ENCODE data around the gene TGM4.

TGM4 gene

GRCh38 chr3:44929782-44930181, 55.4 kb downstream of the TGM4 start:
- Histone ChIP-seq H2BK120ac (ENCODE audit: insufficient read depth, low read length, poor library complexity) (no peak overlapping the region), H3K27ac (ENCODE audit: low read depth, low read length) (no peak overlapping the region), H3K36me3 (ENCODE audit: control insufficient read depth in 1 of 2, insufficient read depth in 2 of 2, low read length in 2 of 2) (peaks cover 45 to 69% of the 10 kb centered on the region in 2 experiments), H3K27me3 (ENCODE audit: insufficient read depth, low read length) (no peaks in the 10 kb centered on the region), H2BK12ac (ENCODE audit: low read length) (no peak overlapping the region), H3K79me2 (ENCODE audit: control insufficient read depth, insufficient read depth, low read length, poor library complexity) (no peaks in the 10 kb centered on the region), H3K4me1 (ENCODE audit: control insufficient read depth in 1 of 2, insufficient read depth in 2 of 2, low read length in 2 of 2) (peaks cover 0 to 4% of the 10 kb centered on the region in 2 experiments), H3K4me3 (ENCODE audit: low read depth, low read length) (no peak overlapping the region), H3K4me2 (ENCODE audit: low read length) (no peak overlapping the region), H3K79me1 (ENCODE audit: low read length) (no peaks in the 10 kb centered on the region), H4K8ac (ENCODE audit: low read depth, low read length) (no peak overlapping the region), H2AK5ac (ENCODE audit: low read length) (no peak overlapping the region), H4K12ac (ENCODE audit: low read depth, low read length) (no peak overlapping the region), H3K23ac (ENCODE audit: low read length) (no peak overlapping the region), H3K14ac (ENCODE audit: low read length) (no peak overlapping the region), H2AFZ (ENCODE audit: insufficient read depth, low read length, poor library complexity) (no peak overlapping the region), H3K9ac (ENCODE audit: low read length) (no peak overlapping the region), H3K18ac (ENCODE audit: low read length) (no peak overlapping the region), H4K91ac (ENCODE audit: low read depth, low read length) (no peak overlapping the region), H3K4ac (ENCODE audit: low read depth, low read length) (no peak overlapping the region), H3K9me3 (ENCODE audit: insufficient read depth, low read depth, low read length) (no peaks in the 10 kb centered on the region), H2BK5ac (ENCODE audit: low read depth, low read length, poor library complexity) (no peak overlapping the region)
- no peak for DNase-seq
- no CpG with 5 or more reads among the region's 5 CpGs for WGBS (ENCODE audit: extremely low coverage, insufficient coverage, insufficient read length)

GRCh38 chr3:44930911-44931310, 56.5 kb downstream of the TGM4 start:
- no peaks in the 10 kb centered on the region for H3K27me3 ChIP-seq (ENCODE audit: insufficient read depth, low read length)
- H4K91ac ChIP-seq (ENCODE audit: low read depth, low read length) = no peak overlapping the region
- WGBS (ENCODE audit: extremely low coverage, insufficient coverage, insufficient read length) = no CpG with 5 or more reads among the region's 2 CpGs
- H2AFZ ChIP-seq (ENCODE audit: insufficient read depth, low read length, poor library complexity) = no peak overlapping the region
- no peak overlapping the region for H3K4me3 ChIP-seq (ENCODE audit: low read depth, low read length)
- H3K9me3 ChIP-seq (ENCODE audit: insufficient read depth, low read depth, low read length) = no peaks in the 10 kb centered on the region
- H3K23ac ChIP-seq (ENCODE audit: low read length) = no peak overlapping the region
- H3K79me1 ChIP-seq (ENCODE audit: low read length) = no peaks in the 10 kb centered on the region
- H2BK12ac ChIP-seq (ENCODE audit: low read length) = no peak overlapping the region
- H3K9ac ChIP-seq (ENCODE audit: low read length) = no peak overlapping the region
- H3K4me1 ChIP-seq (ENCODE audit: control insufficient read depth in 1 of 2, insufficient read depth in 2 of 2, low read length in 2 of 2) = peaks cover 0 to 4% of the 10 kb centered on the region in 2 experiments
- H4K12ac ChIP-seq (ENCODE audit: low read depth, low read length) = no peak overlapping the region
- H3K79me2 ChIP-seq (ENCODE audit: control insufficient read depth, insufficient read depth, low read length, poor library complexity) = no peaks in the 10 kb centered on the region
- H3K18ac ChIP-seq (ENCODE audit: low read length) = no peak overlapping the region
- H2AK5ac ChIP-seq (ENCODE audit: low read length) = no peak overlapping the region
- no peak overlapping the region for H3K27ac ChIP-seq (ENCODE audit: low read depth, low read length)
- no peak for DNase-seq
- H3K14ac ChIP-seq (ENCODE audit: low read length) = no peak overlapping the region
- H4K8ac ChIP-seq (ENCODE audit: low read depth, low read length) = no peak overlapping the region
- no peak overlapping the region for H3K4ac ChIP-seq (ENCODE audit: low read depth, low read length)
- H2BK5ac ChIP-seq (ENCODE audit: low read depth, low read length, poor library complexity) = no peak overlapping the region
- peaks cover 43 to 64% of the 10 kb centered on the region in 2 experiments for H3K36me3 ChIP-seq (ENCODE audit: control insufficient read depth in 1 of 2, insufficient read depth in 2 of 2, low read length in 2 of 2)
- no peak overlapping the region for H2BK120ac ChIP-seq (ENCODE audit: insufficient read depth, low read length, poor library complexity)
- H3K4me2 ChIP-seq (ENCODE audit: low read length) = no peak overlapping the region

GRCh38 chr3:44931791-44932190, 57.4 kb downstream of the TGM4 start:
- Histone ChIP-seq H4K91ac (ENCODE audit: low read depth, low read length) (no peak overlapping the region), H3K36me3 (ENCODE audit: control insufficient read depth in 1 of 2, insufficient read depth in 2 of 2, low read length in 2 of 2) (peaks cover 37 to 59% of the 10 kb centered on the region in 2 experiments), H3K23ac (ENCODE audit: low read length) (no peak overlapping the region), H3K9me3 (ENCODE audit: insufficient read depth, low read depth, low read length) (no peaks in the 10 kb centered on the region), H3K9ac (ENCODE audit: low read length) (no peak overlapping the region), H2AK5ac (ENCODE audit: low read length) (no peak overlapping the region), H3K4me2 (ENCODE audit: low read length) (no peak overlapping the region), H4K8ac (ENCODE audit: low read depth, low read length) (no peak overlapping the region), H2BK12ac (ENCODE audit: low read length) (no peak overlapping the region), H3K4me3 (ENCODE audit: low read depth, low read length) (no peak overlapping the region), H3K27ac (ENCODE audit: low read depth, low read length) (no peak overlapping the region), H3K79me2 (ENCODE audit: control insufficient read depth, insufficient read depth, low read length, poor library complexity) (no peaks in the 10 kb centered on the region), H3K4ac (ENCODE audit: low read depth, low read length) (no peak overlapping the region), H3K14ac (ENCODE audit: low read length) (no peak overlapping the region), H4K12ac (ENCODE audit: low read depth, low read length) (no peak overlapping the region), H3K27me3 (ENCODE audit: insufficient read depth, low read length) (no peaks in the 10 kb centered on the region), H2AFZ (ENCODE audit: insufficient read depth, low read length, poor library complexity) (no peak overlapping the region), H2BK120ac (ENCODE audit: insufficient read depth, low read length, poor library complexity) (no peak overlapping the region), H3K4me1 (ENCODE audit: control insufficient read depth in 1 of 2, insufficient read depth in 2 of 2, low read length in 2 of 2) (peaks cover 0 to 4% of the 10 kb centered on the region in 2 experiments), H3K79me1 (ENCODE audit: low read length) (no peaks in the 10 kb centered on the region), H3K18ac (ENCODE audit: low read length) (no peak overlapping the region), H2BK5ac (ENCODE audit: low read depth, low read length, poor library complexity) (no peak overlapping the region)
- WGBS (ENCODE audit: extremely low coverage, insufficient coverage, insufficient read length) = no CpG with 5 or more reads among the region's 2 CpGs
- peak; percentile 88 to 91 for DNase-seq

DNA sequence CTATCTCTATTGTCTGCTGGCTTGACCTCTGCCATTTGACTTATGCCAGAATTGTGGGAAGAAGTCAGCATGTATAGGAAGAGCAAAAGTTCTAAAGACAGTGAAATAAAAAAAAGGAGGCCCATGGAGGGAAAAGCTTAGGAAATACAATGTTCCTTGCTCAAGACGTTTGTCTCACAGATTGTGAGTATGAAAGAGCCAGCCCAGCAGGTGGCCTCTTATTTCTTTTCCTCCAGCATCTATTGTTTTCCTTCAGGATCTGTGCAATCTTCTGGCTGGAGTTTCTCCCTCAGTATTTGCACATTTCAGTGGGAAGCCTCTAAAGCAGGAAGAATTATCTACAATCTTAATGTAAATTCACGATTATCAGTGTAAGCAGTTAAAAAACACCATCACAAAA, 57.9 kb downstream of the TGM4 start:
- no peak overlapping the region for H3K4me3 ChIP-seq (ENCODE audit: low read depth, low read length)

More for the DNA sequence above, 57.9 kb downstream of the TGM4 start:
- Histone ChIP-seq H3K18ac (ENCODE audit: low read length) (no peak overlapping the region), H2AK5ac (ENCODE audit: low read length) (no peak overlapping the region), H3K4me1 (ENCODE audit: control insufficient read depth in 1 of 2, insufficient read depth in 2 of 2, low read length in 2 of 2) (peaks cover 0 to 4% of the 10 kb centered on the region in 2 experiments), H3K23ac (ENCODE audit: low read length) (no peak overlapping the region), H2AFZ (ENCODE audit: insufficient read depth, low read length, poor library complexity) (no peak overlapping the region), H3K36me3 (ENCODE audit: control insufficient read depth in 1 of 2, insufficient read depth in 2 of 2, low read length in 2 of 2) (peaks cover 33 to 57% of the 10 kb centered on the region in 2 experiments), H3K79me2 (ENCODE audit: control insufficient read depth, insufficient read depth, low read length, poor library complexity) (no peaks in the 10 kb centered on the region), H3K14ac (ENCODE audit: low read length) (no peak overlapping the region), H3K4me2 (ENCODE audit: low read length) (no peak overlapping the region), H3K9me3 (ENCODE audit: insufficient read depth, low read depth, low read length) (no peaks in the 10 kb centered on the region), H3K4ac (ENCODE audit: low read depth, low read length) (no peak overlapping the region), H3K79me1 (ENCODE audit: low read length) (no peaks in the 10 kb centered on the region), H4K91ac (ENCODE audit: low read depth, low read length) (no peak overlapping the region), H3K27me3 (ENCODE audit: insufficient read depth, low read length) (no peaks in the 10 kb centered on the region), H2BK120ac (ENCODE audit: insufficient read depth, low read length, poor library complexity) (no peak overlapping the region), H4K12ac (ENCODE audit: low read depth, low read length) (no peak overlapping the region), H2BK12ac (ENCODE audit: low read length) (no peak overlapping the region), H2BK5ac (ENCODE audit: low read depth, low read length, poor library complexity) (no peak overlapping the region), H3K27ac (ENCODE audit: low read depth, low read length) (no peak overlapping the region), H4K8ac (ENCODE audit: low read depth, low read length) (no peak overlapping the region), H3K9ac (ENCODE audit: low read length) (no peak overlapping the region)
- no peak for DNase-seq
- no CpG with 5 or more reads among the region's 2 CpGs for WGBS (ENCODE audit: extremely low coverage, insufficient coverage, insufficient read length)
